LNCAP (cell line): ENCODE results near the gene IMP3.

ENCODE experiments used
- TF ChIP-seq, protein P1 (sequence below): fragments of 450-650 bp; IDR thresholded peaks from 2 replicates; pipeline ENCODE4 v1.5.1; 2017; ENCODE audit warnings: mild to moderate bottlenecking

IMP3 gene

DNA sequence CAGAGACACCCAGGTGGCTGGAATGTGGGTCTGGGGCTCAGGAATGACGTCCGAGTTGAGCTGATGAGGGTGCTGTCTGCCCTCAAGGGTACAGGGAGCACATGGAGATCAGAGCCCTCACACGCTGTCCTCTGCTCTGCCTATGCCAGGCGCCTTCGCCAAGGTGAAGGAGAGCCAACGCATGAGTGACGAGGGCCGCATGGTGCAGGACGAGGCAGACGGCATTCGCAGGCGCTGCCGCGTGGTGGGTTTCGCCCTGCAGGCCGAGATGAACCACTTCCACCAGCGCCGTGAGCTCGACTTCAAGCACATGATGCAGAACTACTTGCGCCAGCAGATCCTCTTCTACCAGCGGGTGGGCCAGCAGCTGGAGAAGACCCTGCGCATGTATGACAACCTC lies 16.8 kb upstream of the IMP3 start:
- TF ChIP-seq, protein P1, sequence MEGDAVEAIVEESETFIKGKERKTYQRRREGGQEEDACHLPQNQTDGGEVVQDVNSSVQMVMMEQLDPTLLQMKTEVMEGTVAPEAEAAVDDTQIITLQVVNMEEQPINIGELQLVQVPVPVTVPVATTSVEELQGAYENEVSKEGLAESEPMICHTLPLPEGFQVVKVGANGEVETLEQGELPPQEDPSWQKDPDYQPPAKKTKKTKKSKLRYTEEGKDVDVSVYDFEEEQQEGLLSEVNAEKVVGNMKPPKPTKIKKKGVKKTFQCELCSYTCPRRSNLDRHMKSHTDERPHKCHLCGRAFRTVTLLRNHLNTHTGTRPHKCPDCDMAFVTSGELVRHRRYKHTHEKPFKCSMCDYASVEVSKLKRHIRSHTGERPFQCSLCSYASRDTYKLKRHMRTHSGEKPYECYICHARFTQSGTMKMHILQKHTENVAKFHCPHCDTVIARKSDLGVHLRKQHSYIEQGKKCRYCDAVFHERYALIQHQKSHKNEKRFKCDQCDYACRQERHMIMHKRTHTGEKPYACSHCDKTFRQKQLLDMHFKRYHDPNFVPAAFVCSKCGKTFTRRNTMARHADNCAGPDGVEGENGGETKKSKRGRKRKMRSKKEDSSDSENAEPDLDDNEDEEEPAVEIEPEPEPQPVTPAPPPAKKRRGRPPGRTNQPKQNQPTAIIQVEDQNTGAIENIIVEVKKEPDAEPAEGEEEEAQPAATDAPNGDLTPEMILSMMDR = no peak

GRCh38 chr15:75656331-75656730 lies 16.3 kb upstream of the IMP3 start:
- TF ChIP-seq, protein P1 = no peak

DNA sequence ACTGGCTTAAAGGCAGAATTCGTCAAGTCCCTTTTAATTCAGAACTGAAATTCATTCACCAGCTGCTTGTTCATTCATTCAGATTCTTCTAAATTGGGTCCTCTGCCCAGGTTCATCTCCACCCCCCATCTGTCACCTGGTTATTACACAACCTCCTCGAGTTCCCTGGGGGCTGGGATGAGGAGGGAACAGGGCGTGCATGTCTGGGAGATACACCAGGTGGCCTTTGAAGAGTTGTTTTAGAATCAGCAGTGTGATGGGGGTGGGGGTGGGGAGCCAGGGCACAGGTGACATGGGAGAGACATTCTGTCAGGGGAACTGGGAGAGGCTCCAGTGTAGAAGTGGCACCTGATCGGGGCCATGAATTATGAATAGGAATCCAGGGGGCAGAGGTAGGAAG lies 15.9 kb upstream of the IMP3 start:
- TF ChIP-seq, protein P1 = no peak

GRCh38 chr15:75654201-75654907 lies 14.3 kb upstream of the IMP3 start:
- TF ChIP-seq, protein P1 = no peak

GRCh38 chr15:75653347-75653913 lies 13.4 kb upstream of the IMP3 start:
- TF ChIP-seq, protein P1 = no peak

DNA sequence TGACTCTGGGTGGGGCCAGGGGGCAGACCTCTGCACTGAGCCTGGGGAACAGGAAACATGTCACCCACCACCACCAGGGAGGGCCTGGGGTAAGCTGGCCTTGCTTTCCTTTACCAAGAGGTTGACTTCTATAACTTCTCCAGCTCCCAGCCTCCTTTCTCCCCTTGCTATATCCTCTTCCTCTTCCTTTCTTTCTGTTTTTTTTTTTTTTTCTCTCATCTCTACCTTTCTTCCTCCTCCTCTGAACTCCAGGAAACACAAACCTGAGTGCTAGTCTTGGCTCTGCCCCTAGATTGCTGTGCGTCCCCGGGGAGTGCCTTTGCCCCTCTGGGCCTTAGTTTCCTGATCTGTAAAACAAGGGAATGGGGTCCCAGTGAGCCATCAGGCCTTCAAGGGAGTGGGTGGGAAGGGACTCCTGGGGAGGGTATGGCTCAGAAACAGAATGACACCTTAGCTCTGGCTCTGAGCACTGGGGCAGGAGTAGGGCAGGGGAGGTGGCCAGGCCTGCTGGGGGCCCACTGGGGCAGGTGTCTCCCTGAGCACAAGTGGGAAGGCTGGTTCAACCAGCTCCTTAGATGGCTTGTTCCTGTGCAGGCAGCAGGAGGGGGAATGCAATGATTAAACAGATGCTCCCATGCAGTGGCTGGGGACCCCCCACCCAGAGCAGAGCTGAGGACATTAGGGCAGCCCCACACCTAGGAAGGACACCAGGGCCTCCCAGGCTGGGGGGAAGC lies 12.0 kb upstream of the IMP3 start:
- TF ChIP-seq, protein P1 = no peak

DNA sequence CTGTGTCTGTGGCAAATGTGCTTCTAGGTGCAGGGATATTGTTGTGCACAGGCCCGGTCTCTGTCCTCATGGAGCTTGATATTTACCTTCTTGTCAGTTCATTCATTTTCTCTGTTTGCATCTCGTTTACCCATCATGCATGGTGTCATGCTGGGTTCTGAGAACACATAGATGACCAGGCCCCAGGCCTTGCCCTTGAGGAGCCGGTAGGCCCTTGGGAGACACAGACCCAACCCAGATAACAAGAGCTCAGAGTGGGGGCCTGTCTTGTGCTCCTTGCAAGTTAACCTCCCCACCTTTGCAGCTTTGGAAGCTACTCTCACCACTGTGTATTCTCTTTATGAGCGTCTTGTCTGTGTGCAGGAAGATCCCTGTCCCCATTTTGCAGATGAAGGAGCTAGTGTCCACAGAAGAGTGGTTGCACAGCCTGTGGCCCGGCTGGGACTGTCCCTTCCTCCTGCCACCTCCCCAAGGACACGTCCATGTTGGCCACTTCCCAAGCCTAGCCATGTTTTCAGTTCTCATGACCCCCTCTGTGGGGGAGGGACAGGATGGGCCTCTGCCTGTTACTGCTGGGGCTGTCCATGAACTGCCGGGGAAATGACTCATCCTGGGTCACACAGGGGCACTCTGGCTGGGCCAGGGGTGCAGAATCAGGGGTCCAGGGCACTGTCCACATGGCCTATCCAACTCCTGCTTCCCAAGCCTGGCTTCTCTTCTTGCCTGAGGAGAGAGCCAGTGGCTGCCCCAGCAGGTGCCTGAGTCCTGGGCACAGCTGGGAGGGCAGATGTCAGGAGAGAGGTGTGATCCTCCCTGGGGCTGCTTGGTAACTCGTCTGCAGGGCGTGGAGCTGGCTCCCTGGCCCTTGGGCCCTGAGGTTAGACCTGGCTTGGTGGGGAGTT lies 11.1 kb upstream of the IMP3 start:
- TF ChIP-seq, protein P1 = no peak
